NCI-H2029 (cell line): ENCODE measurements around the gene LGALSL.
A peak's percentile ranks its signal among the peaks of the same experiment; 100 is the strongest.
"Not testable (repeated sequence)": the region's sequence is repeated elsewhere in the genome, so short reads cannot be mapped to it uniquely, and the experiment has no call there.

ENCODE experiments used
- DNase-seq: peaks from one replicate; lab custom pipeline; 2025; lab: John Stamatoyannopoulos, UW

LGALSL gene

GRCh38 chr2:64442801-64443429 lies 11.0 kb upstream of the LGALSL start:
- DNase-seq, result no peak

DNA sequence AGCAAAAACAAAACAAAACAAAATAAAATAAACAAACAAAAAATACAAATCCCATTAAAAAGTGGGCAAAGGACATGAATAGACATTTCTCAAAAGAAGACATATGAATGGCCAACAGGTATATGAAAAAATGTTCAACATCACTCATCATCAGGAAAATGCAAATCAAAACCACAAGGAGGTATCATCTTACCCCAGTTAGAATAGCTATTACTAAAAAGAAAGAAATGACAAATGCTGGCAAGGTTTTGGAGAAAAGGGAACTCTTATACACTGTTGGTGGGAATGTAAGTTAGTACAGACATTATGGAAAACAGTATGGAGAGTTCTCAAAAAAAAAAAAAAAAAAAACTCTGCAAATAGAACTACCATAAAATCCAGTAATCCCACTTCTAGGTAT lies 8.0 kb upstream of the LGALSL start:
- not testable (repeated sequence) for DNase-seq

- no peak for DNase-seq
These were observed 6.5 kb upstream of the LGALSL start for GRCh38 chr2:64447317-64448040.

- DNase-seq, result no peak
These were observed 5.9 kb upstream of the LGALSL start for GRCh38 chr2:64448041-64448426.

GRCh38 chr2:64451051-64451450 lies 2.9 kb upstream of the LGALSL start:
- DNase-seq, result no peak

DNA sequence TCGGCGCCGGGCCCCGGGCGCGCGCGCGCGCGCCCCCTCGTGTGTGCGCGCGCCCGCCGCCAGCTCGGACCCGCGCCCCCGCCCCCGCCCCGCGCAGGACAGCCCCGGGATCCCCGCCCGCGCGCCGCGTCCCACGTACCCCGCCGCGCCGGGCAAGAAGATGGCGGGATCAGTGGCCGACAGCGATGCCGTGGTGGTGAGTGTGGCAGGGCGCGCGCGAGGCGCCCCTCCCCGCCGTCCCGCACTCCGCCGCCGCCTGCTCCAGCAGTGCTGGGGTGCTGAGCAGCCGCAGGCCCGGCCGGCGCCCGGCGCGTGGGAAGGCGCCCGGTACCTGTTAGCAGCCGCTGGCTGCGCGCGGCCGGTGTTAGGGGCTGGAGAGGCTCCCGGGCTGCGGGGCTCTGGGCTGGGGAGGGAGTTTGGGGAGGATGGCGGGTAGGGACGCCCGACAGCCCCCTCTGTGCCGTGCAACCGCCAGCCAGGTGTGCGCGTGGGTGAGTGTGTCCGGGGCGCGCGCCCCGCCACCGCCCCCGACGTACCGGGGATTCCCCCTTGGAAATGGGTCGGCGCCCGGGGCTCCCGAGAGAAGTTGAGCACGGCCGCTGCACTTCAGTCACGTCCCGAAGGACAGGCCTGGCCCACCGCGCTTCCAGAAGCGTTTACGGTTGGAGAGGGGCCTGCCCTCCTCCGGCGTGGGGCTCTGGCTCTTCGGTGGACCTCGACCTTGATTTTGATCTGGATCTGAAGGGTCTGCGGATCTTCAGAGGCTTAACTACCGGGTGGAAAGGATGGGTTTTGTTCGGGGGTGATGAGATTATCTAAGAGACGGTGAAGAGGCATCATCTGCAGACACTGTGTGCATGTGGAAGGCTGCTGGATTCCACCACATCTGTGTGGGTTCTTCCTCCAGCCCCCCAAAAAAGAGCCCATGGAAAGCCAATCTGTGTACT lies 697 bp downstream of the LGALSL start:
- peak; percentile 20 for DNase-seq

DNA sequence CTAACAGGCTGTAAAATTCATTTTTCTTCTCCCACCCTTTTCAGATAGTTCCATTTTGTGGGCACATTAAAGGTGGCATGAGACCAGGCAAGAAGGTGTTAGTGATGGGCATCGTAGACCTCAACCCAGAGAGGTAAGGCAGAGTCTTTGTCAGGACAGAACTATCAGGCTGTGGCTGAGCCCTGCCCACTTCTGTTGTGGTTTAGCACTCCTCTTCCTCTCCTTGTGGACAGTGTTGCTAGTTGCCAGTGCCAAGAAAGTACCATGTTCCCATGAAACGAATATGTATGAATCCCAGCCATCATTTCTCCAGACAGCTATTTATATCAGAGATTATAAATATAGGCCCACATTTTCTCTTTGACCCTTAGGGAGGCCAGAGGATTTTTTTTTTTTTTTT lies 1.6 kb downstream of the LGALSL start:
- no peak for DNase-seq

DNA sequence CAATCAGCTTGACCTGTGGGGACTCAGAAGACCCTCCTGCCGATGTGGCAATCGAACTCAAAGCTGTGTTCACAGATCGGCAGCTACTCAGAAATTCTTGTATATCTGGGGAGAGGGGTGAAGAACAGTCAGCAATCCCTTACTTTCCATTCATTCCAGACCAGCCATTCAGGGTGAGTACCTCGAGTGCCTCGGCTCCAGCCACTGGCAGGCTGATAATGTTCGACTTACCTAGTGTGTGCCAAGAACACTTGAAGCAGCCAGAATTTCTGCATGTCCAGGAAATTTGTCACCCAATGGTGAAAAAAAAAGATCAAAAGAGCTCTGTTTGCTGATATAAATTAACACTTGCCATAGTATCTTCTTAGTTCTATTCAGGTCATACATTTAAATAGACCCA lies 2.3 kb downstream of the LGALSL start:
- peak; percentile 38 for DNase-seq

- DNase-seq, result no peak
These were observed 3.6 kb downstream of the LGALSL start for GRCh38 chr2:64457524-64457923.

- DNase-seq, result no peak
These were observed 5.6 kb downstream of the LGALSL start for GRCh38 chr2:64459575-64459974.

DNA sequence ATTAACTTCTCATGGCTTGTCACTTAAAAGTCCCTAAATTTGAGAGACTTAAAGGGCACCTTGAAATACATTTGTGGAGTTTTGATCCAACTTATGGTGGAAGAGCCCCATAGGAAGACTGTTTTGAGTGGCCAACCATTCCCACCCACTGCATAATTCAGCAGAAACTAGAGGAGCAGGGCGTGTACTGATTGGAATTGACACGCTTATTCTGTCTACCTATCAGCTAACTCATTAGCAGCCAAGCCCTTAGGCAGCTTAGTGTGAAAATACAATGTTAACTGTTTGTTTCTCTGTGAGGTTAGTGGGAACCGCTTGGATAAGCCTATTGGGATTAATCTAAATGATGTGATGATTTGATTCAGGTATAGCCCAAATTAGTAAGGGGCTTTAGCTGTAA lies 6.4 kb downstream of the LGALSL start:
- DNase-seq, result no peak

DNA sequence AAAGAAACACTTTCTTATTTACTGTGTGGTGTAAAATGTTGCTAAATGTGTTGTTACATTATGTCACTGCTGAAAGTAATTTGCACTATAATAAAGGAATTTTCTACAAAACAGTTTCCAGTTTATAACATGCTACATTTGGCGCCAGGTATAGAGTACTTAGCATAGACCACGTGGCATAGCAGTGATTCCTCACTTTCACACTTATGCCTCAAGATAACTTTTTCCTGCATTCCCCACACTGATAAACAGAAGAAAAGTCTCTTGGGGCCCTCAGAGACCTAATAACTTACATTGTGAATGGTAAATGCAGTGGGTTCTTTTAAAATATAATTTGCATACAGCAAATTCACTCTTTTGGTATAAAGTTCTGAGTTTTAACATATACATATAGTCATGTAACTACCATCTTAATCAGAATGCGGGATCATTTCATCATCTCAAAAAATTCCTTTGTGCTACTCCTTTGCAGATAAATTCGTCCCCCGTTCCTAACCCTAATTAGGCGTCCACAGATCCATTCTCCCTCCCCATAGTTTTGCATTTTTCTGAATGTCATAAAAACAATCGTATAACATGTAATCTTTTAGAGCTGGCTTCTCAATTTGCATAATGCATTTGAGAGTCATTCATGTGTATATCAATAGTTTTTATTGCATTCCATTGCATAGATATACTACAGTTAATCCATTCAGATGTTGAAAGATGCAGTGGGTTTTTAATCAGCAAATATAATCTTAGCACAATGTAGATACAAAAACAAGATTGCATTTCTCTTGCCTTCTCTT lies 7.5 kb downstream of the LGALSL start:
- no peak for DNase-seq

- DNase-seq, result no peak
These were observed 8.2 kb downstream of the LGALSL start for GRCh38 chr2:64462171-64462570.

GRCh38 chr2:64462940-64463700 lies 9.2 kb downstream of the LGALSL start:
- DNase-seq, result no peak

- DNase-seq, result no peak
These were observed 9.8 kb downstream of the LGALSL start for GRCh38 chr2:64463781-64464180.

- DNase-seq, result no peak
These were observed 12.6 kb downstream of the LGALSL start for GRCh38 chr2:64466478-64467085.

DNA sequence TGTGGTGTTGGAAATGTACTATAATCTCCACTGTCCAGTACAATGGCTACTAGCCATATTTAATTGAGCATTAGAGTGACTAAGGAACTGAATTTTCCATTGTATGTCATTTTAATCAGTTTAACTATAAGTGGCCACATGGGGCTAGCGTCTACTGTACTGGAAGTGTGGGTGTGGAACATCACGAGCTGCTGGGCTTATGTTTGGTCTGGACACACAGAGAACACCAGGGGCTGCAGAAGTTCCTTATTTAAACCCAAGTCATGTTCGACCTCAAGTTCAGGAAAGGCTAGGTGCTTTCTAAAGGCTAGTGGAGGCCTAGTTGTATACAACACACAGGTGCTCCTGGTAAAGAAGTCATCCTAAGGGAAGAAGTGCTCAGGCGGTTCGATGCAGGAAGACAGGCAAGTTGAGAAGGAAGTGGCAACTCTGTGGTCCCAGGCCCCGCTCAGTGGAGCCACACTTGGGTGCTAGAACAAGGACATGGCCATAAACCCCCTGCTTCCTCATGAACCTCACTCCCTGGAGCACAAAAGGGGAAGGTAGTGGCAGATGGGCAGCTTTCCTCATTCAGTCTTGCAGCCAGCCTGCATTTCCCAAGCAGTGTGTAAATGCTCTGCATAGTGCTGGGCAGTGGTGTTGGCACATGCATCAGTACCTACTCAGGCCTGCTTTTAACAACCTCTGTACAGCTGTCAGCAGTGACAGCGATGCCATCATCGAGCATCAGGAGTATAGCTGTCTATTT lies 13.3 kb downstream of the LGALSL start:
- no peak for DNase-seq

DNA sequence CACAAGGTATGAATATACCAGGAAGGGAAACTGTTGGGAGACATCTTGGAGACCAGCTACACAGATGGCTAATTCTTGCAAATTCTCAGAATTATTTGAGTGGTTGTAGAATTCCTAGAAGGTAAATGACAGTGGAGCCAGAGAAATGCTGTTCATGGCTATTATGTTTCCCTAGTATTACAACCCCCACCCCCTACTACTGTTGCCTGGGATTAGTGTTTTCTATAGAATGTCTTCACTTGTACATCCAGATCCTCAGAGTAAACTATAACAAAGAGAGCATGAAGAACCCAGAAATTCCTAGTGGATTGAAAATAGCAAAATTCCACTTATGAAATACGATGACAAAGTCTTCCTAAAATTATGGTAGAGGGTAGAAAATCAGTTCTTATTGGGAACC lies 15.3 kb downstream of the LGALSL start:
- no peak for DNase-seq

GRCh38 chr2:64470071-64470470 lies 16.1 kb downstream of the LGALSL start:
- DNase-seq, result no peak

DNA sequence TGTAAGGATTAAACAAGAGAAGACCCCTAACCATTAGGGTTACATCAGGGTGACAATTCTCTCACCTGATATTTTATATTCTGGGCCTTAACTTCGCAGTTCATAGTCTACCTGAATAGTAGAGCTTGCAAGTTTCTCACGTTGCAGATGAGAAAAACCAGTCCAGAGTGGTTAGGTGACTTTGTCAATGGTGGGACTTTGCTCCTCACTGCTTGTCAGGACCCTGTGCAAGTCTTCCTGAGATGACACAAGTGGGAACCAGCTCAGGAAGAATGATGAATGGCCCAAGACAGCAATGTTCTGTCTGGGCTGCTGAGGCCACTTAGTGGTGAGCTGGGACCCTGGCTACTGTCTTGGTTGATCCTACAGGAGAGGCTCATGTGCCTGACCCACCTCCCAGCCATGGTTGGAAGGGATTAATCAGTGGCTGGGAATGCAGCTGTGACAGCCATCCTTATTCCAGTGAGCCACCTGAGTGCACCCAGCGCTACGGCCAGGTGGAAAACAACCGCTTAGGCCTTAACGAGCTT lies 16.9 kb downstream of the LGALSL start:
- no peak for DNase-seq
